B cell (primary cell): ENCODE measurements around the gene TRIM38. TPM values are rescaled to one million over a fixed set of nuclear protein-coding genes. Genes with fewer than 3 reads are reported as not detected.

Experiments used
- ATAC-seq: fragments of 200-7000 bp; cut with Tn5 transposase; one replicate; pipeline ENCODE4 v1.10.0; 2021; ENCODE audit warnings: low read depth, mild to moderate bottlenecking, moderate number of reproducible peaks, moderate library complexity
- CTCF ChIA-PET: fragments of 350-600 bp; sonication (Branson Sonifier 250); formaldehyde crosslinking; loops from one replicate; lab custom pipeline; 2021; ENCODE audit warnings: antibody characterized with exemption, inconsistent platforms; lab: Charles Lee
- POLR2A ChIA-PET: fragments of 350-600 bp; sonication (Branson Sonifier 250); formaldehyde crosslinking; loops from one replicate; lab custom pipeline; 2021; ENCODE audit warnings: antibody characterized with exemption; lab: Charles Lee
- DNase-seq: peaks from one replicate; pipeline ENCODE4 v3.0.0; 2013
- H2AFZ ChIP-seq: 2 replicates; pipeline ENCODE4 v1.6.1; 2012; ENCODE audit warnings: mild to moderate bottlenecking, low read depth, low read length; ENCODE audit not compliant: insufficient read depth, poor library complexity, severe bottlenecking
- H3K27ac ChIP-seq, 2 donors: 1 replicate in 1 of 2; 2 replicates in 1 of 2; pipeline ENCODE4 v1.5.1; 2012 to 2013; ENCODE audit warnings: low read length in 2 of 2, mild to moderate bottlenecking in 2 of 2, moderate library complexity in 1 of 2
- H3K27me3 ChIP-seq, 4 experiments: fragments of 200-600 bp in 1 of 4; sonication (generic) in 1 of 4; replicated peaks in 1 of 4; 1 replicate in 2 of 4; 2 replicates in 2 of 4; pipeline versions ENCODE4 v1.6.1 to v1.7.0; 2013 to 2016; ENCODE audit warnings: low read length in 3 of 4, mild to moderate bottlenecking in 2 of 4, mixed read lengths in 1 of 4, moderate library complexity in 1 of 4; ENCODE audit not compliant: insufficient read depth in 4 of 4, control insufficient read depth in 3 of 4; ENCODE audit errors: control extremely low read depth in 1 of 4
- H3K36me3 ChIP-seq, 2 experiments: replicated peaks in 1 of 2; 1 replicate in 1 of 2; 2 replicates in 1 of 2; pipeline versions ENCODE4 v1.6.1 to v1.7.1; 2013; ENCODE audit warnings: low read length in 1 of 2; ENCODE audit not compliant: insufficient read depth in 2 of 2, control insufficient read depth in 1 of 2; ENCODE audit errors: control extremely low read depth in 1 of 2, extremely low read depth in 1 of 2
- H3K4me1 ChIP-seq, 2 donors: fragments of 200-600 bp in 1 of 2; sonication (generic) in 1 of 2; 1 replicate in 1 of 2; 2 replicates in 1 of 2; pipeline versions ENCODE4 v1.5.1 to v1.6.1; 2013 to 2017; ENCODE audit warnings: low read length in 2 of 2; ENCODE audit not compliant: control insufficient read depth in 2 of 2, insufficient read depth in 2 of 2
- H3K4me2 ChIP-seq: replicated peaks from 2 replicates; pipeline ENCODE3; 2012; ENCODE audit warnings: mild to moderate bottlenecking, low read depth, low read length; ENCODE audit not compliant: poor library complexity, severe bottlenecking
- H3K4me3 ChIP-seq, 5 experiments: fragments of 200-600 bp in 1 of 5; sonication (generic) in 1 of 5; 1 replicate in 3 of 5; 2 replicates in 2 of 5; pipeline versions ENCODE4 v1.5.1 to v1.7.0; 2011 to 2016; ENCODE audit warnings: low read length in 4 of 5, mild to moderate bottlenecking in 4 of 5, low read depth in 2 of 5, control low read depth in 1 of 5, moderate library complexity in 1 of 5; ENCODE audit not compliant: insufficient read depth in 1 of 5; ENCODE audit errors: control extremely low read depth in 1 of 5, extremely low read depth in 1 of 5
- H3K79me2 ChIP-seq: fragments of 200-600 bp; sonication (generic); one replicate; pipeline ENCODE4 v1.6.0; 2016; ENCODE audit warnings: low read length; ENCODE audit not compliant: control insufficient read depth, insufficient read depth
- H3K9ac ChIP-seq: fragments of 200-600 bp; sonication (generic); 2 replicates; pipeline ENCODE4 v1.6.1; 2017; ENCODE audit warnings: mild to moderate bottlenecking, low read length, moderate library complexity
- H3K9me3 ChIP-seq, 3 donors: one replicate each; pipeline versions ENCODE4 v1.6.1 to v1.7.1; 2013; ENCODE audit warnings: low read length in 2 of 3; ENCODE audit not compliant: control insufficient read depth in 2 of 3, insufficient read depth in 1 of 3; ENCODE audit errors: control extremely low read depth in 1 of 3
- H4K20me1 ChIP-seq: 2 replicates; pipeline ENCODE4 v1.6.0; 2012; ENCODE audit warnings: mild to moderate bottlenecking, low read length; ENCODE audit not compliant: insufficient read depth, control insufficient read depth, poor library complexity, severe bottlenecking
- H3K27ac Mint-ChIP-seq: one replicate; pipeline ENCODE4 v1.8.0; 2021; ENCODE audit warnings: mixed read lengths
- H3K27me3 Mint-ChIP-seq: one replicate; pipeline ENCODE4 v1.8.0; 2021; ENCODE audit warnings: mixed read lengths
- H3K4me1 Mint-ChIP-seq: one replicate; pipeline ENCODE4 v1.8.0; 2021; ENCODE audit warnings: mixed read lengths
- H3K4me3 Mint-ChIP-seq: one replicate; pipeline ENCODE4 v1.8.0; 2021; ENCODE audit warnings: mixed read lengths
- H3K9me3 Mint-ChIP-seq: one replicate; pipeline ENCODE4 v1.8.0; 2022; ENCODE audit warnings: mixed read lengths; ENCODE audit not compliant: insufficient read depth
- CTCF ChIP-seq: fragments of 200-600 bp; IDR thresholded peaks from one replicate; pipeline ENCODE4 v1.8.0; 2022; ENCODE audit warnings: antibody characterized with exemption, mild to moderate bottlenecking
- EZH2 ChIP-seq: IDR thresholded peaks from 2 replicates; pipeline ENCODE4 v1.6.1; 2012; ENCODE audit warnings: borderline replicate concordance, low read depth, mild to moderate bottlenecking, moderate library complexity, low read length; ENCODE audit not compliant: insufficient read depth, poor library complexity, severe bottlenecking
- WGBS: methylation state at CpG from one replicate; pipeline ENCODE4 v1.1.5; 2013; ENCODE audit warnings: missing lambda C conversion rate; ENCODE audit not compliant: insufficient coverage; 5-methylcytosine and 5-hydroxymethylcytosine counted together
- intact Hi-C: fragments of 100-400 bp; cut with micrococcal nuclease; formaldehyde crosslinking; loops from one replicate; pipeline ENCODE4 v1.10.0; 2022
- polyA plus RNA-seq: library from polyadenylated mRNA; depleted of rRNA; stranded (reverse); fragments of >200 nt; gene quantifications from 2 replicates; pipeline ENCODE4 v1.2.3, GENCODE V29; 2012
- total RNA-seq, 2 donors: library from RNA; stranded (reverse); fragments of 120-200 nt in 1 of 2; gene quantifications; 1 replicate in 1 of 2; 2 replicates in 1 of 2; pipeline versions ENCODE4 v1.2.3 to v1.2.4, GENCODE V29; 2013 to 2022

The TRIM38 gene
- total and polyA plus RNA-seq, 2 donors (not counting 1 experiment from before 2014, with no cell fraction given), result 29.3 to 57.2 TPM

GRCh38 chr6:25913741-25914140, 48.9 kb upstream of the TRIM38 start:
- Histone ChIP-seq H3K27me3 (no peaks in the 10 kb centered on the region), H3K36me3 (no peaks in the 10 kb centered on the region), H4K20me1 (no peaks in the 10 kb centered on the region), H2AFZ (no peak overlapping the region), H3K79me2 (no peaks in the 10 kb centered on the region), H3K4me3 (no peak overlapping the region), H3K9ac (no peak overlapping the region), H3K27ac (no peak overlapping the region), H3K4me2 (no peak overlapping the region), H3K9me3 (no peaks in the 10 kb centered on the region), H3K4me1 (no peaks in the 10 kb centered on the region)
- peaks cover 4% of the 10 kb centered on the region for H3K4me1 Mint-ChIP-seq
- peaks cover 10% of the 10 kb centered on the region for H3K27me3 Mint-ChIP-seq
- H3K9me3 Mint-ChIP-seq, result no peaks in the 10 kb centered on the region
- intact Hi-C loops, result no loop called here
- WGBS, result no CpG with 5 or more reads among the region's 3 CpGs
- POLR2A ChIA-PET, result no interaction called here
- CTCF ChIA-PET, result no interaction called here
- TF ChIP-seq EZH2, result no peak
- TF ChIP-seq CTCF, result no peak
- DNase-seq (no peak), ATAC-seq (no peak)
- no peak overlapping the region for H3K4me3 Mint-ChIP-seq
- no peak overlapping the region for H3K27ac Mint-ChIP-seq

DNA sequence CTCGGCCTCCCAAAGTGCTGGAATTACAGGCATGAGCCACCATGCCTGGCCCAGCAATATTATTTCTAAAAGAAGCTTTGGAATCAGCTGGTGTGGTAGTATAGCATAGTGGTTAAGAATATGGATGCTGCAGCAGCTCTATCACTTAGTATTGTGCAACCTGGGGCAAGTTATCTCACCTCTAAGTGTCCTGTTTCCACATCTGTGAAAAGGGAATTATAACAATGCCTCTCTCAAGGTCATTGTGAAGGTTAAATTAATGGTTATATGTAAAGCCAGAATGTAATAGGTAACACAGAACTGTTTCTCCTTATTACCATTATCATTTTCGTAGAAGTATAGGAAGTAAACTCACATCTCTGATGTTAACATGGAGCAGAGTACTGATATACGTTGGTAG, 46.3 kb upstream of the TRIM38 start:
- WGBS, result 100% methylated on average over 1 of the region's 3 CpGs
- Histone ChIP-seq H3K27ac (no peak overlapping the region), H4K20me1 (no peaks in the 10 kb centered on the region), H3K9ac (no peak overlapping the region), H3K4me2 (no peak overlapping the region), H3K4me1 (no peaks in the 10 kb centered on the region), H3K9me3 (no peaks in the 10 kb centered on the region), H3K79me2 (no peaks in the 10 kb centered on the region), H3K36me3 (no peaks in the 10 kb centered on the region), H2AFZ (no peak overlapping the region), H3K27me3 (no peaks in the 10 kb centered on the region), H3K4me3 (no peak overlapping the region)
- ATAC-seq (no peak), DNase-seq (no peak)
- H3K27me3 Mint-ChIP-seq, result peaks cover 10% of the 10 kb centered on the region
- no peaks in the 10 kb centered on the region for H3K9me3 Mint-ChIP-seq
- ChIA-PET CTCF (no interaction called here), POLR2A (no interaction called here)
- no peak overlapping the region for H3K27ac Mint-ChIP-seq
- H3K4me1 Mint-ChIP-seq, result peaks cover 4% of the 10 kb centered on the region
- TF ChIP-seq EZH2 (no peak), CTCF (no peak)
- H3K4me3 Mint-ChIP-seq, result no peak overlapping the region
- intact Hi-C loops, result no loop called here
